Endothelial cell of umbilical vein (primary cell): ENCODE measurements around the gene SERPINE3. TPM values are rescaled to one million over a fixed set of nuclear protein-coding genes. Genes with fewer than 3 reads are reported as not detected.

Source experiments
- BruUV-seq: library from RNA; stranded (reverse); fragments of 400-500 nt; replicated peaks from 2 replicates; lab custom pipeline; 2021; lab: Mats Ljungman, UMichigan
- CTCF ChIA-PET: fragments of 300-600, 350-600 bp; sonication (Branson Sonifier 250); formaldehyde crosslinking; loops from one replicate; lab custom pipeline; 2021; ENCODE audit warnings: antibody characterized with exemption, inconsistent platforms; lab: Charles Lee
- POLR2A ChIA-PET: fragments of 300-600, 350-600 bp; sonication (Branson Sonifier 250); formaldehyde crosslinking; loops from one replicate; lab custom pipeline; 2021; ENCODE audit warnings: antibody characterized with exemption, inconsistent platforms; lab: Charles Lee
- DNase-seq: peaks from one replicate; pipeline ENCODE4 v3.0.0-alpha.2; 2011; ENCODE audit warnings: low read depth, low spot score
- FAIRE-seq: peaks from 2 replicates; lab custom pipeline; 2011; peaks lifted over from hg19 to GRCh38; lab: Jason Lieb, UNC
- H2AFZ ChIP-seq: 2 replicates; pipeline ENCODE4 v1.6.0; 2012; ENCODE audit warnings: low read depth, low read length, control low read depth, inconsistent platforms
- H3K27ac ChIP-seq: 2 replicates; pipeline ENCODE4 v1.5.1; 2011; ENCODE audit warnings: low read depth, mild to moderate bottlenecking, control low read depth, low read length, moderate library complexity; ENCODE audit not compliant: insufficient read depth
- H3K27me3 ChIP-seq, 2 experiments: 2 replicates each; pipeline versions ENCODE4 v1.6.0 to v1.6.1; 2011; ENCODE audit warnings: low read length in 2 of 2, mixed read lengths in 1 of 2; ENCODE audit not compliant: control insufficient read depth in 2 of 2, insufficient read depth in 2 of 2
- H3K36me3 ChIP-seq, 2 experiments: 2 replicates in 1 of 2; 3 replicates in 1 of 2; pipeline ENCODE4 v1.5.1; 2011; ENCODE audit warnings: low read length in 2 of 2, mild to moderate bottlenecking in 1 of 2, moderate library complexity in 1 of 2; ENCODE audit not compliant: control insufficient read depth in 2 of 2, insufficient read depth in 2 of 2; ENCODE audit errors: extremely low read depth in 1 of 2
- H3K4me1 ChIP-seq: 3 replicates; pipeline ENCODE4 v1.5.1; 2011; ENCODE audit warnings: mild to moderate bottlenecking, low read length; ENCODE audit not compliant: control insufficient read depth, insufficient read depth; ENCODE audit errors: extremely low read depth
- H3K4me2 ChIP-seq: 2 replicates; pipeline ENCODE4 v1.6.1; 2011; ENCODE audit warnings: low read length, control low read depth, mixed read lengths; ENCODE audit not compliant: insufficient read depth
- H3K4me3 ChIP-seq, 3 experiments: fragments of 200-600 bp in 1 of 3; sonication (generic), shearing (Covaris generic) in 1 of 3; replicated peaks in 1 of 3; 2 replicates each; pipeline ENCODE4 v1.5.1; 2011 to 2016; ENCODE audit warnings: control low read depth in 3 of 3, low read length in 3 of 3, mild to moderate bottlenecking in 2 of 3, inconsistent platforms in 1 of 3, low read depth in 1 of 3, moderate library complexity in 1 of 3; ENCODE audit not compliant: insufficient read depth in 1 of 3
- H3K79me2 ChIP-seq: 2 replicates; pipeline ENCODE4 v1.6.0; 2012; ENCODE audit warnings: low read length, inconsistent platforms; ENCODE audit not compliant: control insufficient read depth, insufficient read depth
- H3K9ac ChIP-seq: replicated peaks from 2 replicates; pipeline ENCODE3; 2011; ENCODE audit warnings: low read length, control low read depth; ENCODE audit not compliant: insufficient read depth; ENCODE audit errors: extremely low read depth
- H3K9me1 ChIP-seq: replicated peaks from 3 replicates; pipeline ENCODE4 v1.6.0; 2011; ENCODE audit warnings: mild to moderate bottlenecking, low read length; ENCODE audit not compliant: control insufficient read depth, insufficient read depth; ENCODE audit errors: extremely low read depth
- H3K9me3 ChIP-seq: replicated peaks from 2 replicates; pipeline ENCODE4 v1.5.1; 2012; ENCODE audit warnings: low read length, inconsistent platforms; ENCODE audit not compliant: control insufficient read depth, insufficient read depth
- H4K20me1 ChIP-seq: replicated peaks from 2 replicates; pipeline ENCODE3; 2011; ENCODE audit warnings: mild to moderate bottlenecking, low read length; ENCODE audit not compliant: control insufficient read depth, insufficient read depth; ENCODE audit errors: extremely low read depth
- EZH2 ChIP-seq: IDR thresholded peaks from 2 replicates; pipeline ENCODE4 v1.6.1; 2012; ENCODE audit warnings: borderline replicate concordance, low read depth, mild to moderate bottlenecking, moderate library complexity, low read length, inconsistent platforms; ENCODE audit not compliant: severe bottlenecking
- FOS ChIP-seq: IDR thresholded peaks from 2 replicates; pipeline ENCODE4 v1.6.1; 2011; ENCODE audit warnings: mild to moderate bottlenecking, low read length, moderate library complexity, borderline replicate concordance; ENCODE audit not compliant: insufficient read depth
- GATA2 ChIP-seq: IDR thresholded peaks from 2 replicates; pipeline ENCODE4 v1.7.0; 2011; ENCODE audit warnings: low read depth, mild to moderate bottlenecking, moderate library complexity, mixed read lengths, low read length; ENCODE audit not compliant: insufficient read length, insufficient read depth
- JUN ChIP-seq: IDR thresholded peaks from 2 replicates; pipeline ENCODE4 v1.6.1; 2011; ENCODE audit warnings: borderline replicate concordance, low read depth; ENCODE audit not compliant: insufficient read length, insufficient read depth
- MYC ChIP-seq: IDR thresholded peaks from one replicate; pipeline ENCODE4 v1.6.1; 2011; ENCODE audit warnings: mild to moderate bottlenecking, low read depth, low read length
- POLR2A ChIP-seq: IDR thresholded peaks from 2 replicates; pipeline ENCODE4 v1.6.1; 2012; ENCODE audit warnings: low read depth, mild to moderate bottlenecking, control low read depth, low read length
- POLR2AphosphoS5 ChIP-seq: IDR thresholded peaks from 2 replicates; pipeline ENCODE4 v1.6.1; 2012; ENCODE audit warnings: low read depth, mild to moderate bottlenecking, control low read depth, low read length, moderate library complexity; ENCODE audit not compliant: insufficient read depth
- dilution Hi-C: fragments of 300-500 bp; cut with MboI; formaldehyde crosslinking; loops from one replicate; pipeline ENCODE4 v1.15.0; 2019; ENCODE audit warnings: low sequenced_read_pairs; ENCODE audit not compliant: extremely low pct_ligation_motif_present
- intact Hi-C: fragments of 100-400 bp; cut with micrococcal nuclease; formaldehyde crosslinking; loops from one replicate; pipeline ENCODE4 v1.10.0; 2022
- polyA plus RNA-seq, 4 experiments: library from polyadenylated mRNA; depleted of rRNA in 3 of 4; stranded (reverse) in 3 of 4; unstranded in 1 of 4; fragments of >200 nt; gene quantifications; 2 replicates each; pipeline versions ENCODE4 v1.2.1 to v1.2.3, GENCODE V29; 2011 to 2012; ENCODE audit warnings: missing spikeins in 1 of 4
- total RNA-seq: library from RNA; stranded (reverse); gene quantifications from 2 replicates; pipeline ENCODE4 v1.2.3, GENCODE V29; 2021
- TF ChIP-seq, protein P1 (sequence below), 2 donors: IDR thresholded peaks; 1 replicate in 1 of 2; 2 replicates in 1 of 2; pipeline ENCODE4 v1.5.1; 2011; ENCODE audit warnings: low read length in 2 of 2, mild to moderate bottlenecking in 2 of 2, moderate library complexity in 2 of 2, control low read depth in 1 of 2, inconsistent platforms in 1 of 2, low read depth in 1 of 2; ENCODE audit not compliant: insufficient read depth in 1 of 2; ENCODE audit errors: extremely low read depth in 1 of 2
- TF ChIP-seq, protein P2 (sequence below): IDR thresholded peaks from 2 replicates; pipeline ENCODE4 v1.6.1; 2011; ENCODE audit not compliant: insufficient read depth, insufficient read length

Gene SERPINE3
- total and polyA plus RNA-seq, 2 donors (not counting 3 experiments of a cell fraction or from before 2014, with no cell fraction given), result not detected

GRCh38 chr13:51371768-51372399 is 32.4 kb downstream of the SERPINE3 start:
- Histone ChIP-seq H3K9me3 (no peaks in the 10 kb centered on the region), H3K9me1 (no peaks in the 10 kb centered on the region), H3K4me1 (no peaks in the 10 kb centered on the region), H3K4me2 (no peak overlapping the region), H3K79me2 (peaks cover 2% of the 10 kb centered on the region), H2AFZ (no peak overlapping the region), H3K36me3 (peaks cover 14 to 17% of the 10 kb centered on the region in 2 experiments), H3K9ac (no peak overlapping the region), H3K27ac (no peak overlapping the region), H3K4me3 (no peak overlapping the region), H3K27me3 (no peaks in the 10 kb centered on the region), H4K20me1 (no peaks in the 10 kb centered on the region)
- FAIRE-seq (no peak), DNase-seq (no peak)
- BruUV-seq, result no TSS peak
- ChIA-PET POLR2A (no interaction called here), CTCF (no interaction called here)
- dilution Hi-C loops (no loop called here), intact Hi-C loops (loop anchor here (10.0 kb wide), 1 partner anchor 147 kb away; the partner anchor contains the start of gene FAM124A)
- TF ChIP-seq EZH2, result no peak
- no peak for TF ChIP-seq GATA2
- no peak for TF ChIP-seq FOS
- TF ChIP-seq POLR2A, result no peak
- TF ChIP-seq, protein P1, sequence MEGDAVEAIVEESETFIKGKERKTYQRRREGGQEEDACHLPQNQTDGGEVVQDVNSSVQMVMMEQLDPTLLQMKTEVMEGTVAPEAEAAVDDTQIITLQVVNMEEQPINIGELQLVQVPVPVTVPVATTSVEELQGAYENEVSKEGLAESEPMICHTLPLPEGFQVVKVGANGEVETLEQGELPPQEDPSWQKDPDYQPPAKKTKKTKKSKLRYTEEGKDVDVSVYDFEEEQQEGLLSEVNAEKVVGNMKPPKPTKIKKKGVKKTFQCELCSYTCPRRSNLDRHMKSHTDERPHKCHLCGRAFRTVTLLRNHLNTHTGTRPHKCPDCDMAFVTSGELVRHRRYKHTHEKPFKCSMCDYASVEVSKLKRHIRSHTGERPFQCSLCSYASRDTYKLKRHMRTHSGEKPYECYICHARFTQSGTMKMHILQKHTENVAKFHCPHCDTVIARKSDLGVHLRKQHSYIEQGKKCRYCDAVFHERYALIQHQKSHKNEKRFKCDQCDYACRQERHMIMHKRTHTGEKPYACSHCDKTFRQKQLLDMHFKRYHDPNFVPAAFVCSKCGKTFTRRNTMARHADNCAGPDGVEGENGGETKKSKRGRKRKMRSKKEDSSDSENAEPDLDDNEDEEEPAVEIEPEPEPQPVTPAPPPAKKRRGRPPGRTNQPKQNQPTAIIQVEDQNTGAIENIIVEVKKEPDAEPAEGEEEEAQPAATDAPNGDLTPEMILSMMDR (IDR thresholded peaks at IDR 0.05; ENCODE audit: extremely low read depth in 1 of 2, insufficient read depth in 1 of 2, low read depth in 1 of 2, low read length in 2 of 2), result no peak
- TF ChIP-seq MYC, result no peak
- no peak for TF ChIP-seq POLR2AphosphoS5
- TF ChIP-seq, protein P2, sequence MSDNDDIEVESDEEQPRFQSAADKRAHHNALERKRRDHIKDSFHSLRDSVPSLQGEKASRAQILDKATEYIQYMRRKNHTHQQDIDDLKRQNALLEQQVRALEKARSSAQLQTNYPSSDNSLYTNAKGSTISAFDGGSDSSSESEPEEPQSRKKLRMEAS, result no peak
- TF ChIP-seq JUN, result no peak
